HG03442 (cell line): ENCODE data around the gene NECAP2.
A peak's percentile ranks its signal among the peaks of the same experiment; 100 is the strongest.
"Not testable (repeated sequence)": the region's sequence is repeated elsewhere in the genome, so short reads cannot be mapped to it uniquely, and the experiment has no call there.

Source experiments
- ATAC-seq: cut with Tn5 transposase; IDR thresholded peaks from one replicate; pipeline ENCODE4 v1.9.1; 2021; ENCODE audit warnings: mild to moderate bottlenecking, moderate library complexity; ENCODE audit not compliant: unreplicated experiment

NECAP2 gene

DNA sequence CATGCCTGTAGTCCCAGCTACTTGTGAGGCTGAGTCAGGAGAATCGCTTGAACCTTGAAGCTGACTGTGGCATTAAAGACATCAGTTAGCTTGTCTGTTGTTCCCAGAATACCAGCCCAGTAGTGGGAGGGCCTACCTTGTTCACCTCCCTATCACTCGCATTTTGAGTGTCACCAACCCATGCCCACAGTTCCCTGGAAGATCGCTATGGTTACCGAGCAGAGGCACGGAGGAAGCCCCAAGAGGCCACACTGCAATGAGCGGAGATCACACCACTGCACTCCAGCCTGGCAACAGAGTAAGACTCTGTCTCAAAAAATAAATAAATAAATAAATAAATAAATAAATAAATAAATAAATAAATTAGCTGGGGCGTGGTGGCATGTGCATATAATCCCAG is 52.4 kb downstream of the NECAP2 start:
- ATAC-seq = not testable (repeated sequence)

DNA sequence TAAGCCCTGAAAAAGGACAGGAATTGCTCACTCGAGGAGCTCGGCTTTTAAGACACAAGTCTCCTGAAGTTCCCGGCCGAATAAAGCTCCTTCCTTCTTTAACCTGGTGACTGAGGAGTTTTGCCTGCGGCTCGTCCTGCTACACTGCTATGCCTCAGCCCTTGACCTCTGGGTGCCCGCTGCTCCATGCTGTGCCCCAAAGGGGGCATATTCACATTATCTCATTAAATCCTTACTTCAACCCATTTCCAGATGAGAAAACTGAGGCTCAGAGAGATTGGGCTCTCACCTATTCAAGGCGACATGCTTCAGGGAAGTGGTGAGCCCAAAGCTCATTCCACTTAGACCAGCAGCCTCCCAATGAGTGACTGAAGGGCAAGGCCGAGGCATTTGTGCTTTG is 53.2 kb downstream of the NECAP2 start:
- not testable (repeated sequence) for ATAC-seq

DNA sequence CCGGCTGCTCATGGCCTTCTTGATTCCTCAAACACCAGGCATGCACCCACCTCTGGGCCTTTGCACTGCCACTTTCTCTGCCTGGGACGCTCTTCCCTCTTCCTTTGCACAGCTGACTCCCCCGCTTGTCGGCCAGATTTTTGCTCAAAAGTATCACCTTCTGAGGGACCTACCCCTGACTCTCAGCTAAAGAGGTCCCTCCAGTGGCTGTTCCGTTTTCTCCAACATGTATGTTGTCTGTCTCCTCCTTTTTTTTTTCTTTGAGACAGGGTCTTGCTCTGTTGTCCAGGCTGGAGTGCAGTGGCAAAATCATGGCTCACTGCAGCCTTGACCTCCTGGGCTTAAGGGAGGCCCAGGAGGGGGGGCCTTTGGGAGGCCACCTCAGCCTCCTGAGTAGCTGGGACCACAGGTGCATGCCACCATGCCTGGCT is 57.0 kb downstream of the NECAP2 start:
- ATAC-seq = not testable (repeated sequence)

DNA sequence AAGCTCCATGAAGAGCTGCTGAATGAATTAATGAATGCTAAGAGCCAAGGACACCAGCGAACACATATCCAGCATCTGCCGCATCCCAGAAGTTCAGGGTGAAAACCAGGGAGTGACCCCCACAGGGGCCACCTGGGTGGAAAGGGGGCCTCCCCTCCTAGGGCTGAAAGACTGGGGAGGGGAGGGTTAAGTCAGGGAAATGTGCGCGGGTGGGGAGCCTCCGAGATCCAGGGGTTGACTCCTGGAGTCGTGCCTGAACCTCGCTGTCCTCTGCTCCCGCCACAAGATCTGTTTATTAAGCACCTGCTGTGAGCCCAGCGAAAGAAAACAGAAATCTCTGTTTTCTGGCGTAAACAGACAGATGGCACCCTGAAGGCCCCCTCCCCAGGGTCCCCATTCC is 57.5 kb downstream of the NECAP2 start:
- not testable (repeated sequence) for ATAC-seq

DNA sequence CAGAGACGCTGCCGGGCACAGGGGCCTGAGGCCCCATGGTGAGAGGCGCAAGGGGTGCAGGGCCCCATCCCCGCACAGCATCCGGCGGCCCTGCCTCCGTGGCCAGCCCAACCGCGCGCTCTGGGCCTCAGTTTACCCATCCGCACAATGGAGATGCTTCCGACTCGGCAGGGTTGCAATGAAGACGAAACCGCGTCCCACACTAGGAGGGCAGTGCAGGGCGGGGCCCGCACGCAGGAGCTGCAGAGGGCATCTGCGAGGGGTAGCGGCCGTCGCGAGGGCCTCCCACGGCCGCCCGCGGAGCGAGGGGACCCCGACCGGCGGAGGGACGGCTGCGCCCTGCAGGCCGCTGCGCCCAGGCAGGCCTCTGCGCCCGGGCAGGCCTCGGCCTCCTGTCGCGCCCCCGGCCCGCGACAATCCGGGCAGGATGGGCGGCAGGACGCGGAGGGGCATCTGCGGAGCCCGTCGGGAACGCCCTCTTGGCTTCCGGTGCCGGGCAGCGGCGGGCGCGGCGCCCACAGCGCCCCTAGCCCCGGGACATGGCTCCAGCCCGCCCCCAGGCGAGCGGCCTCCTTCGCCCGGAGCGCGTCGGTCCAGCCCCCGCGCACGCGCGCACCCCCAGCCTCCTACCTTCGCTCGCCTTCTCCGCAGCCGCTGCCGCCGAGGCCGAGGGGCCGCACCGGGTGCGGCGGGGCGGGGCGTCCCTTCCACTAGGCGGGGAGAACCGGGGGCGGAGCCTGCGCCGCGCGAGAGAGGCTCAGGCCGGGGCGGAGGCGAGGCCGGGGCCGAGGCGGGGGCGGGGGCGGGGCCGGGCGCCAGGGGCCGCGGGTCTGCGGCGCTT is 58.3 kb downstream of the NECAP2 start:
- peak; percentile 80 for ATAC-seq

DNA sequence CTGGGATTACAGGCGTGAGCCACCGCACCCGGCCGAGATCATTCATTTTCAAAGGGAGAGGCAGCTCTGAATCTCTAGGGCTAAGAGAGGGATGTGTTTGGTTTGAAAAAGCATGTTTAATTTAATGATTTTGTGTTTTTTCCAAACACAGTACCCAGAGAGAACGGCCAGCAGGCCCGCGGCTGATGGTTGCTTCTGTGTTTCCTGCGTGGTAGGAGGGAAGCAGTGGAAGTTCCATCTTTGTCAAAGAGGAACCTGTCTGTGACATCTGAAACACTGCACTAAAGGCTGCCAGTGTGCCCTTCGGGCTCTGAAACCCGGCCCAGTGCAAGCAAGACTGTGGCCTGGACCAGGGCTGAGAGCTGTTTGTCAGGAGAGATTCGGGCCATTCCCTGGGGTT is 59.9 kb downstream of the NECAP2 start:
- not testable (repeated sequence) for ATAC-seq

DNA sequence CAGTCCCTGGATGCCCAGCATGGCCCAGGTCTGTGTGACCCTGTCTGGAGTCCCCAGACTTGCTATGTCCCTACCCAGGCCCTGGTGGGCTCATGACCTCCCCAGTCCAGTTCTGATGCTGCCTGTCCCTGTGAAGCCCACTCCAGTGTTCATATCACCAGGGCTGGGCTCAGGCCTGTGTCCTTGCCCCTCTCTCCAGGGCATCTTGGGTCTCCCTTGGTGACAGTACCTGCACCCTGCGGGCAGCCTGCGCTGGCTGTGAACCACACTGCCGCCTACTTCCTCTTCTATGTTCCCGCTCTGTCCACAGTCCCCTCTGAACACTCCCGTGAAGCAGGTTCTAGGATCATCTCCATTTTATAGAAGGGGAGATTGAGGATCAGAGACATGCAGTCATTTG is 60.5 kb downstream of the NECAP2 start:
- ATAC-seq = not testable (repeated sequence)

DNA sequence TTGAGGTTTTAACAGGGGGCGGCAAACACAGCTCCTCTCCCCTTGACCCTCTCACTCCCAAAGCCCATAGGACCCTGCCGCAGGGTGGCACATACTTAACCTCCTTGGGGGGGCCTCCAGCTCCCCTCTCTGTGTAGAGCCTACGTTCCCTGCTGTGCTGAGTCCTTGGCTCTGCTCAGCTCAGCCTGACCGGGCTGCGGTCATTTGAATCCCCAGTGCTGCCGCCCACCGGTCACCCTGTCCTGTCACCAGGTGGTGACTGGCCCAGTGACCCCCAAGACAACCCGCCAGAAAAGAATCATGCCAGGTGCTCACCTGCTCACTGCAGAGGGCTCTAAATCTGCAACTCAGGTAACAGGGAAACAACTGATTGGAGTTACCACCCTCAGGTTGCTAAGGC is 60.9 kb downstream of the NECAP2 start:
- ATAC-seq = not testable (repeated sequence)

DNA sequence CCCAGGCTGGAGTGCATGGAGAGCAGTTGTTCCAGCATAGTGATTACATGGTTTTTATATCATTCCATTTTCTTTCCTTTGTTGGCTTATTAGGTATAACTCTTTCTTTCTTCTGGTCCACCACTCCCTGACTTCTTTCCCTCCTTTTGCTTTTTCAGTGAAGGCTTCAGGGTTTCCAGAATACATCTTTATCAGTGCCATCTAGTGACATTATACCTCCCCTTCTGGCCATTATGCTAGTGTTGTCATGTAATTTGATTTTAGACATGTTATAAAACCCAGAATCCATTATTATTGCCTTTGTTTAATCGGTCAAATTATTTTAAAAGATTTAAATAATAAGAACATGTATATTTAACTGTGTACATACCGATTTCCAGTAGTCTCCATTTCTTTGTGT is 63.0 kb downstream of the NECAP2 start:
- ATAC-seq = no peak

DNA sequence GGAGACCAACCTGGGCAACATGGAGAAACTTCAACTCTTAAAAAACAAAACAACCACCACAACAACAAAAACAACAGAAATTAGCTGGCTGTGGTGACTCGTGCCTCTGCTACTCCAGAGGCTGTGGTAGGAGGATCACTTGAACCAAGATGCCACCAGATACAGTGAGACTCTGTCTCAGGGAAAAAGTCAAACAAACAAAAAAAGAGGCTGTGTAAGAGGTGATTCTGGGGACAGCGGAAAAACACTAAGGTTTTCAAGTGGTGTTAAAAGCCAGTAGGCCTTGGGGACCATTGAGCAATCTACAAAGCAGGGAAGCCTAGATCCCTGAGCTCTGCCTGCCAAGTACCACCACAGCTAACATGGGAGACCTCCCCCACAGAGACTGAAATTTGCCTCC is 65.3 kb downstream of the NECAP2 start:
- ATAC-seq = not testable (repeated sequence)

DNA sequence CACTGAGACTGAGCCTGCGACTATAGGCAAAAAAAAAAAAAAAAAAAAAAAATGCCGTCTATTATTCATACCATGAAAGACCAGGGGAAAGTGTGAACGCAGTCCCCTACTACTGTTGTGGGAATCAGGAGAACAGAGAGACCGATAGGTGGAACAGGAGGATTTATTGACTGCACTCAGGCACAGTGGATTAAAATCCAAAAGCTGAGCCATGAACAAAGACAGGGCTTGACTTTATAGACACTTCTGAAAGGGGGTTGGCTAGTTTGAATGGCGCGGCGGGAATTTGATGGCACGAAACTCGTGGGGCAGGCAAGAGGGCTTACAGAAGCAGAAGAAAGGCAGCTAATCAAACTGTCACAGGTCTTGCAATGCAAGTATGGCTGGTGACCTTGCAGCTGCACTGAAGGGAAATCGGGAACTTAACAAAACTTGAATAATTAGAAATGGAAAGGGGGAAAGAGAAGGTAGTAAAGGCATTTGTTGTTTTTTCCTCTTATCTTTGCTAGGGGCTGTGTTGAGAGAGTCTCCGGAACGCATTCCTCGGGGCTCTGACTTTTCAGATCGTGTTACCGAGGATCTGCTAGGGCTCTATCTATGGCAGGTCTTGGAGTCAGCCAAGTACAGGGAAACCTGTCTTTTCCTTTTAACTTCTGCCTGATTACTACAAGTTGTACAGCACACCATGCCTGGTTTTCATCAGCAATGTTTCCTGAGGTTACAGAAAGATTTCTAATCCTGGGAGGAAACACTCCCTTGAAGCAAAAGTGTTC is 66.0 kb downstream of the NECAP2 start:
- not testable (repeated sequence) for ATAC-seq

DNA sequence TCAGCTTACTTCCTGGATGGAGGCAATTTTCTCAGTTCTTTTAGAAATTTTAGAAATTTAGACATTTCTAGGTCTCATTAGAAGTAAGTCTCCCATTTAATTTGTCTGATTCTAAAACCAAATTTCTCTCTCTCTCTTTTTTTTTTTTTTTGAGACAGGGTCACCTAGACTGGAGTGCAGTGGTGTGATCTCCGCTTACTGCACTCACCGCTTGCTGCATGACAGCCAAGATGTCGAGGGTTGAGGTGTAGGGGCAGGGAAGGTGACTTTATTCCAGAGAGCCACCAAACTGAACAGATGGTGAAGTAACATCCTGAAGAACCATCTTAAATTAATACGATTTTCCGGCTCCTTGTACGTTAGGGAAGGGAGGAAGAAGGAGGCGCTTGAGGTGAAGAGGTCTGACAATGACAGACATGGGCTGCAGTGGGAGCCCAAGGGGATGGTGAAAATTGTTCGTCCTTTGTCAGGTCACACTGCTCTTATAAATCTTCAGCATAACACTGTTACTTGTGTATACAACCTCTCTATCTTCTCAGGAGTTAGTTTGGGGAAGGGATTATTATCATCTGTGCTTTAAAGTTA is 68.4 kb downstream of the NECAP2 start:
- ATAC-seq = not testable (repeated sequence)
